Heart right ventricle (tissue), 16 donors: ENCODE results near the gene CDH12. TPM values are rescaled to one million over a fixed set of nuclear protein-coding genes. Genes with fewer than 3 reads are reported as not detected.
"Not testable (repeated sequence)": the region's sequence is repeated elsewhere in the genome, so short reads cannot be mapped to it uniquely, and the experiment has no call there.

ENCODE experiments used
- ATAC-seq, 8 donors: fragments of 200-7000 bp; cut with Tn5 transposase; one replicate each; pipeline ENCODE4 v1.9.1; 2020; ENCODE audit warnings: mild to moderate bottlenecking in 8 of 8, moderate library complexity in 8 of 8, moderate number of reproducible peaks in 1 of 8
- DNase-seq, 2 donors: peaks; one replicate each; pipeline ENCODE4 v3.0.0-alpha.2; 2020
- H3K27ac ChIP-seq, 10 donors: fragments of 200-600 bp; sonication (generic) in 2 of 10; one replicate each; pipeline versions ENCODE4 v1.5.0 to v1.8.0; 2020 to 2022; ENCODE audit warnings: mild to moderate bottlenecking in 3 of 10
- H3K27me3 ChIP-seq, 7 donors: fragments of 200-600 bp; one replicate each; pipeline ENCODE4 v1.8.0; 2021 to 2022; ENCODE audit warnings: mild to moderate bottlenecking in 2 of 7
- H3K36me3 ChIP-seq, 9 donors: fragments of 200-600 bp; sonication (generic) in 1 of 9; one replicate each; pipeline versions ENCODE4 v1.5.0 to v1.8.0; 2020 to 2022; ENCODE audit warnings: mild to moderate bottlenecking in 2 of 9
- H3K4me1 ChIP-seq, 9 donors: fragments of 200-600 bp; sonication (generic) in 1 of 9; one replicate each; pipeline versions ENCODE4 v1.5.0 to v1.8.0; 2020 to 2022; ENCODE audit warnings: mild to moderate bottlenecking in 4 of 9
- H3K4me3 ChIP-seq, 10 donors: fragments of 200-600 bp; sonication (generic) in 2 of 10; one replicate each; pipeline versions ENCODE4 v1.5.0 to v1.8.0; 2020 to 2022; ENCODE audit warnings: mild to moderate bottlenecking in 7 of 10, moderate library complexity in 2 of 10
- H3K9me3 ChIP-seq, 11 donors: fragments of 200-600 bp in 10 of 11; sonication (generic) in 2 of 11; one replicate each; pipeline versions ENCODE4 v1.5.0 to v1.8.0; 2013 to 2022; ENCODE audit warnings: mild to moderate bottlenecking in 2 of 11, control low read depth in 1 of 11, moderate library complexity in 1 of 11
- WGBS, 2 donors: extraction: QIAGEN DNeasy Blood & Tissue Kit; methylation state at CpG; one replicate each; pipeline ENCODE4 v1.1.7; 2013; ENCODE audit warnings: inconsistent platforms in 1 of 2; 5-methylcytosine and 5-hydroxymethylcytosine counted together
- intact Hi-C, 10 donors: fragments of 100-400 bp; cut with DNase I; formaldehyde crosslinking; loops; one replicate each; pipeline versions ENCODE4 v1.11.1 to v1.14.2; 2022
- polyA plus RNA-seq, 2 donors: library from polyadenylated mRNA; stranded (reverse); fragments of 200-250 nt; gene quantifications; one replicate each; pipeline ENCODE4 v1.2.3, GENCODE V29; 2013
- total RNA-seq, 10 donors: library from RNA; stranded (reverse); fragmentation: NEBNext Ultra II Directional in 3 of 10; extraction: Animal tissue kit (Norgen Biotek cat#: 25700) in 3 of 10; gene quantifications; one replicate each; pipeline versions ENCODE4 v1.2.1 to v1.2.4, GENCODE V29; 2021 to 2023
- donor health status: Arrhythmogenic right ventricular cardiomyopathy.
- donor health status: ischemic (EF 13 %, LVEDD 7.1; RV severe dilation, severe dysfunction).
- donor health status: healthy with polysubstance abuse.
- donor health status: DM: no; HTN: yes; CAD: no.
- donor health status: DM: no; HTN: no; CAD: no.
- donor health status: ischemic (EF 25% LVEDD 6.9; RV normal size, moderate dysfunction).
- donor health status: ischemic (EF 25% LVEDD 5.7; RV mildly dilated, moderate dysfunction).
- donor health status: healthy.
- donor health status: DM: yes; HTN: yes; CAD: no.
- donor health status: Ischemic cardiomyopathy.
- donor health status: ischemic (EF 35%, LVEDD 5.7; RV mildly dilated, moderate dysfunction).
- donor health status: nonischemic (EF 11% LVEDD 7.7; RV severe dilation, severe dysfunction).
- donor health status: DM: yes; HTN: yes; CAD: no.
- donor health status: PGD.
- donor health status: ischemic (EF 29% LVEDD 5.4; RV normal size, mild dysfunction).
- donor health status: nonischemic (EF 23%, LVEDD 6.1; RV moderate dilation, normal function).

The CDH12 gene
- total and polyA plus RNA-seq, 12 donors, result not detected

GRCh38 chr5:22188651-22189050 is 664.5 kb downstream of the CDH12 start:
- H3K4me3 ChIP-seq, H3K27ac ChIP-seq, H3K4me1 ChIP-seq, H3K36me3 ChIP-seq, intact Hi-C loops, H3K9me3 ChIP-seq, DNase-seq, H3K27me3 ChIP-seq, ATAC-seq: not testable (repeated sequence)
- 84 to 85% methylated on average over 2 of the region's 2 CpGs for WGBS, 2 donors

DNA sequence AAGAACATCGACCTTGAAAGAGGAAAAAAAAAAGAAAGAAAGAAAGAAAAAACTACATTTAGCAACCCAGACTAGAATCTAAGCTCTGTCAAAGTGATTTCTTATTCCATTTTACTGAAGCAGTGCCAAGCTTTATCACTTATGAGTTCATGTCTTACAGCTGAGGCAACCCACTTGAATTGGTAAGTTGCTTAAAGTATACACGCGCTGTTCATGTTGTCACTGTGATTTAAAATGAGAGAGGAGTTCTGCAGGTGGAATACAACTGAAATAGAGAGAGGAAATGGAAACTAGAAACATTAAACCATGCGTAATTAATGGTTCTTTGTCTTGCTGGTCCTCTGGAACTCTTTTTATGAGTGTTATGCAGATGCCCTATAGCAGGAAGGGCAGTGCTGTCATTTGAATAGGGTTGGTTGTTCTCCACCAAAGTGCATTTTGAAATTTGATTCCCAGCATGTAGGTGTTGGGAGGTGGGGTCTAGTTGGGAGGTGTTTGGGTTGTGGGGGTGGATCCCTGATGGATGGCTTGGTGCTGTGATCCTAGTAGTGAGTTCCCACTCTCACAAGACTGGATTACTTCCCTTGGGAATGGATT is 665.4 kb downstream of the CDH12 start:
- 57 to 61% methylated on average over 3 to 4 of the region's 4 CpGs for WGBS, 2 donors
- H3K27me3 ChIP-seq, DNase-seq, H3K4me1 ChIP-seq, ATAC-seq, intact Hi-C loops, H3K9me3 ChIP-seq, H3K27ac ChIP-seq, H3K4me3 ChIP-seq, H3K36me3 ChIP-seq: not testable (repeated sequence)

DNA sequence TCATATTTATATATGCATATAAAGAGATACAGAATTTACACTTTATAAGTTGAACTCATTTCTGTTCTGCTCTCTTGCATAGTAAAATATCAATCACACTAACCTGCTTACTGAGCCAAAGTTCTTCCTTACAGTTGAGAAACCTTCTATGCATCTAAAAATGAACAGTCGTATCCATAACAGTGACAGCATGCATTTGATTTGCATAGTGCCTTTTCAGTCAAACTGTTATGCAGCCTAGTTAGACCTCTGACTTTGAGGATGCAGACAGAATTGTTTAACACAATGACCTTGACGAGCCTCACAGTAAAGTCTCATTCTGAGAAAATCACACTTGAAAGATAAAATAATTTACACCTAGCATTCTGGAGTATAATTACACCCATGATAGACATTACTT is 683.9 kb downstream of the CDH12 start:
- intact Hi-C loops, H3K9me3 ChIP-seq, H3K27me3 ChIP-seq, H3K4me3 ChIP-seq, H3K27ac ChIP-seq, ATAC-seq, H3K4me1 ChIP-seq, DNase-seq, H3K36me3 ChIP-seq: not testable (repeated sequence)
- WGBS, 2 donors, result 40 to 46% methylated on average over 1 to 2 of the region's 2 CpGs

GRCh38 chr5:22168704-22169103 is 684.4 kb downstream of the CDH12 start:
- intact Hi-C loops, ATAC-seq, H3K27me3 ChIP-seq, H3K27ac ChIP-seq, DNase-seq, H3K36me3 ChIP-seq, H3K4me1 ChIP-seq, H3K4me3 ChIP-seq, H3K9me3 ChIP-seq: not testable (repeated sequence)
- WGBS, 2 donors, result no CpG with 5 or more reads among the region's 2 CpGs

- intact Hi-C loops, H3K27me3 ChIP-seq, H3K9me3 ChIP-seq, H3K4me1 ChIP-seq, ATAC-seq, H3K27ac ChIP-seq, H3K4me3 ChIP-seq, DNase-seq, H3K36me3 ChIP-seq: not testable (repeated sequence)
- 56 to 57% methylated on average over 2 of the region's 2 CpGs for WGBS, 2 donors
Observed at GRCh38 chr5:22165931-22166330, 687.2 kb downstream of the CDH12 start.

DNA sequence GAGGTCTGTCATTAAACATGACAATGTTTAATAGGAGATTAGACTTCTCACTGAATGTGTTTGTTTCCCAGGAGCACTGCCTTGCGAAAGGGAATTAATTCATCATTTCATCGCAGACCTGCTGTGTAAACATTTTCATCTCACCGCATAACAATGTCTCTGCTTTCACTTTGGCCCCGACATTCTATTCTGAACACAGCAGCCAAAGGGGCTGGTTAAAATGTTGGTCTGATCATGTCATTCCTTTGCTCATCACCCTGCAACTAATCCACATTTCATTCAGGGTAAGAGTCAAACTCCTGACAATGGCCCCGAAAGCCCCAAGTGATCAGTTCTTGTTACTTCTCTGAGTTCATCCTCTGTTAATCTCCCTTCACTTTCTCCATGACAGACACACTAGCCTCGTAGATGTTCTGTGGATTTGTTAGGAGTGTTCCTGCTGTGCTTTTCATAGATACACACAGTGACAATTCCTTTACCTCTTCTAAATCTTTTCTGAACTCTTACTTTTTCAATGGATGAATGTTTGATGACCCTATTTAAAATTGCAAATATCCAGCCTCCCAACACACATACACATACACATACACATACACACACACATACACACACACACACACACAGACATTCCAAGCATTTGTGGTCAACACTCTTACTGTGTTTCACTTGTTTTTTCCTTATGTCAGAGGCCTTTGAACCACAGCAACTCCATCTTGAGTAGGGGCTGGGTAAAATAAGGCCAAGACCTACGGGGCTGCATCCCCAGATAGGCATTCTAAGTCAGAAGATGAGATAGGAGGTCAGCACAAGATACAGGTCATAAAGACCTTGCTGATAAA is 688.0 kb downstream of the CDH12 start:
- H3K4me1 ChIP-seq, H3K27ac ChIP-seq, H3K27me3 ChIP-seq, H3K4me3 ChIP-seq, H3K9me3 ChIP-seq, ATAC-seq, DNase-seq, H3K36me3 ChIP-seq, intact Hi-C loops: not testable (repeated sequence)
- 57 to 61% methylated on average over 3 to 4 of the region's 7 CpGs for WGBS, 2 donors

GRCh38 chr5:22156953-22157352 is 696.2 kb downstream of the CDH12 start:
- ATAC-seq, H3K27ac ChIP-seq, H3K4me1 ChIP-seq, H3K4me3 ChIP-seq, H3K36me3 ChIP-seq, H3K27me3 ChIP-seq, H3K9me3 ChIP-seq, DNase-seq, intact Hi-C loops: not testable (repeated sequence)
- WGBS, 2 donors, result no CpG with 5 or more reads among the region's 1 CpG

- intact Hi-C loops, H3K4me1 ChIP-seq, H3K9me3 ChIP-seq, ATAC-seq, H3K27ac ChIP-seq, H3K4me3 ChIP-seq, DNase-seq, H3K36me3 ChIP-seq, H3K27me3 ChIP-seq: not testable (repeated sequence)
- 36 to 39% methylated on average over 2 of the region's 2 CpGs for WGBS, 2 donors
Observed at GRCh38 chr5:22154779-22155178, 698.4 kb downstream of the CDH12 start.

GRCh38 chr5:22151801-22152200 is 701.3 kb downstream of the CDH12 start:
- H3K4me3 ChIP-seq, H3K27ac ChIP-seq, H3K27me3 ChIP-seq, H3K36me3 ChIP-seq, ATAC-seq, H3K9me3 ChIP-seq, DNase-seq, H3K4me1 ChIP-seq, intact Hi-C loops: not testable (repeated sequence)
- 16 to 21% methylated on average over 9 of the region's 9 CpGs for WGBS, 2 donors

DNA sequence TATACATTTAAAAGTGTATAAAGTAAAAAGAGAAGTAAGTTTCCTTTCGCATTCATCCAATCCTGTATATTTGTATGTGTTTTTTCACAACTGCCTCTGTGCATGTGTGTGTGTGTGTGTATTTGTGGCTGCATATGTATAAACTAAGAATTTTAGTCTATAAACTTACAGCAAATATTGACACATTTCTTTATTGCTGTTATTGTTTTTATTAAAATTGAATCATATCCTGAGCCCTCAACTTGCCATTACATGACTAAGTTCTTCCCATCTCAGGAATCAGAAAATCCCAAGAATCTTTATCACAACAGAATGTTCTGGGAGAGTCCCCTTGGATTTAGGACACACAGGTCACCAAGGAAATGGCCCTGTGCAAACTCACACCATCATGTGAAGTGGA is 712.7 kb downstream of the CDH12 start:
- DNase-seq, intact Hi-C loops, H3K27ac ChIP-seq, H3K4me1 ChIP-seq, ATAC-seq, H3K27me3 ChIP-seq, H3K36me3 ChIP-seq, H3K9me3 ChIP-seq, H3K4me3 ChIP-seq: not testable (repeated sequence)
- WGBS, 2 donors, result 90 to 96% methylated on average over 1 of the region's 1 CpG

DNA sequence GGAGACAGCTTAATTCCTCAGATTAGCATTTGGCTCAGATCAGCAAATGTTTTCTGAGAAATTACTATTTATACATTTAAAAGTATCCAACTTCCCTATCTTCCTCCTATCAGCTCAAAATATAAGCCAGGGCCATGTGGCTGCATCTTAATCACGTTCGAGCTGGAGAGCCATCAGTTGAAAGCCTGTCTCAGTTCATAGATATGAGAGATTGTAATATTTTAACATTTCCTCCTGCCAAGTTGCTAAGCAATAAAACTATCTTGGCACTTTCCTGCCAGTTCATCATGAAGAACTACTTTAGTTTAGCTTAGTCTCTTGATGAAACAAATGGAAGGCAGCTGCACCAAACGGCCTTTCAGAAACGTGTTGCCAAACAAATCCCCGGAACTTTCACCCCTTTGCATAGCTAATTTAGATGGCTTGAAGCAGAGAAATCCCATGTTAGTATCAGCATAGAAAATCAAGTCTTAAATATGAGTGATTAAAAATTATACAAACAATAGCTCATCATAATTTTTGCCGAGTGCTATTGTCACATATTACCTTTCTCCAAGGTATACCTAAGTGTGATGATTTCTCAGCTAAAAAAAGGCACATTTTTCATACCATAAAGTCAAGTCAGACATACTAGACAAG is 713.4 kb downstream of the CDH12 start:
- ATAC-seq, H3K4me3 ChIP-seq, H3K4me1 ChIP-seq, intact Hi-C loops, DNase-seq, H3K27me3 ChIP-seq, H3K36me3 ChIP-seq, H3K27ac ChIP-seq, H3K9me3 ChIP-seq: not testable (repeated sequence)
- 41 to 50% methylated on average over 6 of the region's 6 CpGs for WGBS, 2 donors
